ENCODE measurements around the gene CASP3.

GRCh38 chr4:184681916-184682315, 32.7 kb upstream of the CASP3 start:
- TF ChIP-seq CTCF (IDR thresholded peaks at IDR 0.05) = no peak
- no peak for TF ChIP-seq POLR2A (IDR thresholded peaks at IDR 0.05)
